SJSA1 (cell line): ENCODE measurements around the gene ACTL8. TPM values are rescaled to one million over a fixed set of nuclear protein-coding genes. Genes with fewer than 3 reads are reported as not detected.

ENCODE experiments used
- DNase-seq, 2 experiments: peaks; one replicate each; pipeline ENCODE4 v3.0.0-alpha.2; 2015 to 2020; ENCODE audit warnings: low spot score in 2 of 2, low read depth in 1 of 2
- H3K27ac ChIP-seq: fragments of 250-450 bp; sonication (Bioruptor Pico); 2 replicates; pipeline ENCODE4 v1.5.1; 2020; ENCODE audit warnings: mild to moderate bottlenecking, moderate library complexity
- H3K27me3 ChIP-seq: fragments of 250-450 bp; sonication (Bioruptor Pico); replicated peaks from 2 replicates; pipeline ENCODE4 v1.5.1; 2020; ENCODE audit warnings: mild to moderate bottlenecking, moderate library complexity
- H3K36me3 ChIP-seq: fragments of 250-450 bp; sonication (Bioruptor Pico); 2 replicates; pipeline ENCODE4 v1.5.1; 2020; ENCODE audit warnings: mild to moderate bottlenecking
- H3K4me1 ChIP-seq: fragments of 250-450 bp; sonication (Bioruptor Pico); replicated peaks from 2 replicates; pipeline ENCODE4 v1.6.1; 2021; ENCODE audit warnings: mild to moderate bottlenecking
- H3K4me3 ChIP-seq: fragments of 250-450 bp; sonication (Bioruptor Pico); 2 replicates; pipeline ENCODE4 v1.5.1; 2020; ENCODE audit warnings: mild to moderate bottlenecking
- H3K9me3 ChIP-seq: fragments of 250-450 bp; sonication (Bioruptor Pico); replicated peaks from 2 replicates; pipeline ENCODE4 v1.5.1; 2020; ENCODE audit warnings: mild to moderate bottlenecking
- total RNA-seq: library from RNA; depleted of rRNA; stranded (reverse); fragments of >200 nt; shearing (Covaris generic); gene quantifications from 2 replicates; pipeline ENCODE4 v1.2.3, GENCODE V29; 2014

Gene ACTL8
- total RNA-seq, 1 experiment from 2014 or later = not detected

GRCh38 chr1:17791055-17791390 lies 35.9 kb downstream of the ACTL8 start:
- Histone ChIP-seq H3K9me3 (no peaks in the 10 kb centered on the region), H3K36me3 (no peaks in the 10 kb centered on the region), H3K4me3 (no peak overlapping the region), H3K27me3 (peaks cover 34% of the 10 kb centered on the region), H3K4me1 (no peaks in the 10 kb centered on the region), H3K27ac (no peak overlapping the region)
- no peak for DNase-seq

GRCh38 chr1:17791480-17791879 lies 36.3 kb downstream of the ACTL8 start:
- H3K27ac ChIP-seq = no peak overlapping the region
- H3K4me3 ChIP-seq = no peak overlapping the region
- no peaks in the 10 kb centered on the region for H3K4me1 ChIP-seq

GRCh38 chr1:17792421-17792820 lies 37.3 kb downstream of the ACTL8 start:
- Histone ChIP-seq H3K27me3 (peaks cover 31% of the 10 kb centered on the region), H3K4me1 (no peaks in the 10 kb centered on the region), H3K27ac (no peak overlapping the region), H3K36me3 (no peaks in the 10 kb centered on the region), H3K4me3 (no peak overlapping the region), H3K9me3 (no peaks in the 10 kb centered on the region)
- no peak for DNase-seq

More at GRCh38 chr1:17791480-17791879, 36.3 kb downstream of the ACTL8 start:
- H3K9me3 ChIP-seq = no peaks in the 10 kb centered on the region
- H3K27me3 ChIP-seq = peaks cover 31% of the 10 kb centered on the region
- DNase-seq = no peak
- no peaks in the 10 kb centered on the region for H3K36me3 ChIP-seq

GRCh38 chr1:17795081-17795809 lies 40.1 kb downstream of the ACTL8 start:
- no peaks in the 10 kb centered on the region for H3K4me1 ChIP-seq
- no peak for DNase-seq
- no peaks in the 10 kb centered on the region for H3K9me3 ChIP-seq
- no peak overlapping the region for H3K27ac ChIP-seq
- no peak overlapping the region for H3K4me3 ChIP-seq
- peaks cover 42% of the 10 kb centered on the region for H3K27me3 ChIP-seq
- H3K36me3 ChIP-seq = no peaks in the 10 kb centered on the region

GRCh38 chr1:17795836-17796645 lies 40.9 kb downstream of the ACTL8 start:
- Histone ChIP-seq H3K9me3 (no peaks in the 10 kb centered on the region), H3K36me3 (no peaks in the 10 kb centered on the region), H3K27me3 (peaks cover 42% of the 10 kb centered on the region), H3K27ac (no peak overlapping the region), H3K4me1 (no peaks in the 10 kb centered on the region), H3K4me3 (no peak overlapping the region)
- DNase-seq = no peak

GRCh38 chr1:17797478-17797877 lies 42.3 kb downstream of the ACTL8 start:
- Histone ChIP-seq H3K27me3 (peaks cover 35% of the 10 kb centered on the region), H3K36me3 (no peaks in the 10 kb centered on the region), H3K4me1 (no peaks in the 10 kb centered on the region), H3K9me3 (no peaks in the 10 kb centered on the region), H3K27ac (no peak overlapping the region), H3K4me3 (no peak overlapping the region)
- no peak for DNase-seq

- no peaks in the 10 kb centered on the region for H3K4me1 ChIP-seq
- H3K9me3 ChIP-seq = 0 out of 2 replicates have a peak, but pooled peaks cover 2% of the 10 kb centered on the region
- peaks cover 36% of the 10 kb centered on the region for H3K27me3 ChIP-seq
- no peak overlapping the region for H3K4me3 ChIP-seq
- H3K36me3 ChIP-seq = no peaks in the 10 kb centered on the region
- DNase-seq = no peak
- no peak overlapping the region for H3K27ac ChIP-seq
These were observed 42.9 kb downstream of the ACTL8 start for GRCh38 chr1:17798011-17798410.

GRCh38 chr1:17798799-17799382 lies 43.8 kb downstream of the ACTL8 start:
- no peak overlapping the region for H3K4me3 ChIP-seq
- peaks cover 31% of the 10 kb centered on the region for H3K27me3 ChIP-seq
- H3K9me3 ChIP-seq = 0 out of 2 replicates have a peak, but pooled peaks cover 7% of the 10 kb centered on the region
- no peak for DNase-seq
- H3K27ac ChIP-seq = no peak overlapping the region
- no peaks in the 10 kb centered on the region for H3K36me3 ChIP-seq
- H3K4me1 ChIP-seq = no peaks in the 10 kb centered on the region

GRCh38 chr1:17799642-17800041 lies 44.5 kb downstream of the ACTL8 start:
- Histone ChIP-seq H3K36me3 (no peaks in the 10 kb centered on the region), H3K27ac (no peak overlapping the region), H3K4me3 (no peak overlapping the region), H3K9me3 (0 out of 2 replicates have a peak, but pooled peaks cover 7% of the 10 kb centered on the region), H3K4me1 (no peaks in the 10 kb centered on the region), H3K27me3 (peaks cover 24% of the 10 kb centered on the region)
- no peak for DNase-seq

- no peaks in the 10 kb centered on the region for H3K36me3 ChIP-seq
- no peak for DNase-seq
- no peak overlapping the region for H3K27ac ChIP-seq
- 0 out of 2 replicates have a peak, but pooled peaks cover 7% of the 10 kb centered on the region for H3K9me3 ChIP-seq
- H3K27me3 ChIP-seq = peaks cover 16% of the 10 kb centered on the region
- H3K4me3 ChIP-seq = no peak overlapping the region
- no peaks in the 10 kb centered on the region for H3K4me1 ChIP-seq
These were observed 47.0 kb downstream of the ACTL8 start for GRCh38 chr1:17802164-17802563.

GRCh38 chr1:17802945-17803344 lies 47.8 kb downstream of the ACTL8 start:
- no peak for DNase-seq
- Histone ChIP-seq H3K4me3 (no peak overlapping the region), H3K9me3 (0 out of 2 replicates have a peak, but pooled peaks cover 7% of the 10 kb centered on the region), H3K27me3 (peaks cover 12% of the 10 kb centered on the region), H3K27ac (no peak overlapping the region), H3K4me1 (no peaks in the 10 kb centered on the region), H3K36me3 (no peaks in the 10 kb centered on the region)

- no peak overlapping the region for H3K27ac ChIP-seq
- H3K4me3 ChIP-seq = no peak overlapping the region
- H3K4me1 ChIP-seq = no peaks in the 10 kb centered on the region
- no peaks in the 10 kb centered on the region for H3K36me3 ChIP-seq
- peaks cover 12% of the 10 kb centered on the region for H3K27me3 ChIP-seq
- no peak for DNase-seq
- peaks cover 7% of the 10 kb centered on the region; the same call in 1 of the 2 replicates for H3K9me3 ChIP-seq
These were observed 50.9 kb downstream of the ACTL8 start for GRCh38 chr1:17805869-17806684.

GRCh38 chr1:17808816-17809215 lies 53.7 kb downstream of the ACTL8 start:
- Histone ChIP-seq H3K4me3 (no peak overlapping the region), H3K4me1 (no peaks in the 10 kb centered on the region), H3K36me3 (no peaks in the 10 kb centered on the region), H3K9me3 (no peaks in the 10 kb centered on the region; the same call in 1 of the 2 replicates), H3K27me3 (peaks cover 12% of the 10 kb centered on the region), H3K27ac (no peak overlapping the region)
- DNase-seq = no peak
